ENCODE measurements around the gene CLPSL2.

GRCh38 chr6:35769211-35769610 is 7.2 kb upstream of the CLPSL2 start:
- TF ChIP-seq CTCF (IDR thresholded peaks at IDR 0.05) (no peak), EZH2 (IDR thresholded peaks at IDR 0.05; ENCODE audit: borderline replicate concordance, insufficient read depth, low read depth, low read length, poor library complexity, severe bottlenecking) (no peak)
